ENCODE measurements around the gene KRTAP9-7. TPM values are rescaled to one million over a fixed set of nuclear protein-coding genes. Genes with fewer than 3 reads are reported as not detected.

Gene KRTAP9-7
- total RNA-seq, 2 donors from 2014 or later = not detected

DNA sequence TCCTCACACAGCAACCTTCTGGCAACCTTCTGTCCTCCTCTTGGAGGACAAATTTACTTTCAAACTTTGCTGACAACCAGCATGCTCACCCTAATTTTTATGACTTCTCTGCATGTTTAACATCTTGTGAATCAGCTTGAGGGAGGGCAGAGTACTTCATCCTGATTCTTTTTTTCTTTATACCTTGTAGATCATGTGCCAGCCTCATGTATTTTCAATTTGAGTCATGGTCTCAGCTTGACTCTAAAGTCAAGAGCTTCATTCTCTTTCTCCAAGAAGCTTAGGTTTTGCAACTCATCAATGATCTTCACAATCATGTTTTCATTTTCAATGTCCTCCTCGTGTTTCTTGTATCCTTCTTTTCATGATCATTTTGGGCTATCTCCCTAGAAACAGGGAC lies 3.6 kb upstream of the KRTAP9-7 start:
- Mint-ChIP-seq H3K9me3 (no peaks in the 10 kb centered on the region), H3K4me1 (no peaks in the 10 kb centered on the region), H3K4me3 (no peak overlapping the region), H3K27me3 (ENCODE audit: insufficient read depth) (peaks cover 9% of the 10 kb centered on the region), H3K36me3 (ENCODE audit: low read depth) (no peaks in the 10 kb centered on the region), H3K27ac (no peak overlapping the region)
- DNase-seq = no peak
- 90 to 100% methylated on average over 1 of the region's 1 CpG for WGBS, 2 experiments (ENCODE audit: insufficient coverage in 1 of 2, insufficient read length in 1 of 2)
- no peaks in the 10 kb centered on the region for H3K9me3 ChIP-seq (ENCODE audit: control insufficient read depth, low read length)
- no peak for TF ChIP-seq CTCF (conservative IDR thresholded peaks at IDR 0.05)
- H3K27me3 ChIP-seq (ENCODE audit: control insufficient read depth, insufficient read depth, low read length, poor library complexity, severe bottlenecking) = peaks cover 23% of the 10 kb centered on the region
- no peak overlapping the region for H3K27ac ChIP-seq (ENCODE audit: low read depth, low read length)
- no peak overlapping the region for H3K9ac ChIP-seq (ENCODE audit: extremely low read depth, low read length, poor library complexity, severe bottlenecking)
- no peak overlapping the region for H3K4me3 ChIP-seq (ENCODE audit: low read length)
- H3K4me1 ChIP-seq (ENCODE audit: control insufficient read depth, insufficient read depth, low read length) = no peaks in the 10 kb centered on the region
- no peaks in the 10 kb centered on the region for H3K36me3 ChIP-seq (ENCODE audit: control insufficient read depth, insufficient read depth, low read length)

GRCh38 chr17:41278176-41278955 lies 2.9 kb downstream of the KRTAP9-7 start:
- no peak overlapping the region for H3K27ac Mint-ChIP-seq
- Histone ChIP-seq H3K27ac (ENCODE audit: low read depth, low read length) (no peak overlapping the region), H3K4me3 (ENCODE audit: low read length) (no peak overlapping the region), H3K4me1 (ENCODE audit: control insufficient read depth, insufficient read depth, low read length) (no peaks in the 10 kb centered on the region), H3K9me3 (ENCODE audit: control insufficient read depth, low read length) (no peaks in the 10 kb centered on the region), H3K9ac (ENCODE audit: extremely low read depth, low read length, poor library complexity, severe bottlenecking) (no peak overlapping the region), H3K27me3 (ENCODE audit: control insufficient read depth, insufficient read depth, low read length, poor library complexity, severe bottlenecking) (peaks cover 31% of the 10 kb centered on the region), H3K36me3 (ENCODE audit: control insufficient read depth, insufficient read depth, low read length) (no peaks in the 10 kb centered on the region)
- H3K27me3 Mint-ChIP-seq (ENCODE audit: insufficient read depth) = peaks cover 9% of the 10 kb centered on the region
- 80 to 93% methylated on average over 3 of the region's 3 CpGs for WGBS, 2 experiments (ENCODE audit: insufficient coverage in 1 of 2, insufficient read length in 1 of 2)
- TF ChIP-seq CTCF (conservative IDR thresholded peaks at IDR 0.05) = no peak
- no peak overlapping the region for H3K4me3 Mint-ChIP-seq
- H3K9me3 Mint-ChIP-seq = no peaks in the 10 kb centered on the region
- H3K4me1 Mint-ChIP-seq = no peaks in the 10 kb centered on the region
- no peaks in the 10 kb centered on the region for H3K36me3 Mint-ChIP-seq (ENCODE audit: low read depth)
- no peak for DNase-seq

GRCh38 chr17:41284043-41284442 lies 8.5 kb downstream of the KRTAP9-7 start:
- Mint-ChIP-seq H3K9me3 (no peaks in the 10 kb centered on the region), H3K4me3 (no peak overlapping the region), H3K27ac (no peak overlapping the region), H3K4me1 (peaks cover 5% of the 10 kb centered on the region), H3K36me3 (ENCODE audit: low read depth) (no peaks in the 10 kb centered on the region), H3K27me3 (ENCODE audit: insufficient read depth) (no peaks in the 10 kb centered on the region)
- Histone ChIP-seq H3K36me3 (ENCODE audit: control insufficient read depth, insufficient read depth, low read length) (no peaks in the 10 kb centered on the region), H3K27ac (ENCODE audit: low read depth, low read length) (no peak overlapping the region), H3K9ac (ENCODE audit: extremely low read depth, low read length, poor library complexity, severe bottlenecking) (no peak overlapping the region), H3K4me3 (ENCODE audit: low read length) (no peak overlapping the region), H3K27me3 (ENCODE audit: control insufficient read depth, insufficient read depth, low read length, poor library complexity, severe bottlenecking) (no peaks in the 10 kb centered on the region), H3K4me1 (ENCODE audit: control insufficient read depth, insufficient read depth, low read length) (no peaks in the 10 kb centered on the region), H3K9me3 (ENCODE audit: control insufficient read depth, low read length) (no peaks in the 10 kb centered on the region)
- no peak for TF ChIP-seq CTCF (conservative IDR thresholded peaks at IDR 0.05)
- 87 to 95% methylated on average over 3 of the region's 3 CpGs for WGBS, 2 experiments (ENCODE audit: insufficient coverage in 1 of 2, insufficient read length in 1 of 2)
- no peak for DNase-seq

All from endodermal cell (in vitro differentiated cells).